ENCODE results near the gene EIF3C.
"Not testable (repeated sequence)": the region's sequence is repeated elsewhere in the genome, so short reads cannot be mapped to it uniquely, and the experiment has no call there.

Gene EIF3C

GRCh38 chr16:28750469-28751067 lies 39.3 kb downstream of the EIF3C start:
- DNase-seq = not testable (repeated sequence)

- not testable (repeated sequence) for DNase-seq
Observed at GRCh38 chr16:28751487-28751886, 40.2 kb downstream of the EIF3C start, which contains the start of gene NPIPB9. TSS of gene NPIPB9 (plus strand) at chr16:28751787.

GRCh38 chr16:28781697-28782096 lies 70.4 kb downstream of the EIF3C start:
- DNase-seq = not testable (repeated sequence)

GRCh38 chr16:28782357-28782756 lies 71.1 kb downstream of the EIF3C start:
- not testable (repeated sequence) for DNase-seq
